SJSA1 (cell line): ENCODE results near the gene KBTBD6. TPM values are rescaled to one million over a fixed set of nuclear protein-coding genes. Genes with fewer than 3 reads are reported as not detected.
"Not testable (repeated sequence)": the region's sequence is repeated elsewhere in the genome, so short reads cannot be mapped to it uniquely, and the experiment has no call there.

Source experiments
- DNase-seq, 2 experiments: peaks; one replicate each; pipeline ENCODE4 v3.0.0-alpha.2; 2015 to 2020; ENCODE audit warnings: low spot score in 2 of 2, low read depth in 1 of 2
- H3K27ac ChIP-seq: fragments of 250-450 bp; sonication (Bioruptor Pico); 2 replicates; pipeline ENCODE4 v1.5.1; 2020; ENCODE audit warnings: mild to moderate bottlenecking, moderate library complexity
- H3K27me3 ChIP-seq: fragments of 250-450 bp; sonication (Bioruptor Pico); replicated peaks from 2 replicates; pipeline ENCODE4 v1.5.1; 2020; ENCODE audit warnings: mild to moderate bottlenecking, moderate library complexity
- H3K36me3 ChIP-seq: fragments of 250-450 bp; sonication (Bioruptor Pico); 2 replicates; pipeline ENCODE4 v1.5.1; 2020; ENCODE audit warnings: mild to moderate bottlenecking
- H3K4me1 ChIP-seq: fragments of 250-450 bp; sonication (Bioruptor Pico); replicated peaks from 2 replicates; pipeline ENCODE4 v1.6.1; 2021; ENCODE audit warnings: mild to moderate bottlenecking
- H3K4me3 ChIP-seq: fragments of 250-450 bp; sonication (Bioruptor Pico); 2 replicates; pipeline ENCODE4 v1.5.1; 2020; ENCODE audit warnings: mild to moderate bottlenecking
- H3K9me3 ChIP-seq: fragments of 250-450 bp; sonication (Bioruptor Pico); replicated peaks from 2 replicates; pipeline ENCODE4 v1.5.1; 2020; ENCODE audit warnings: mild to moderate bottlenecking
- total RNA-seq: library from RNA; depleted of rRNA; stranded (reverse); fragments of >200 nt; shearing (Covaris generic); gene quantifications from 2 replicates; pipeline ENCODE4 v1.2.3, GENCODE V29; 2014

KBTBD6 gene
- total RNA-seq, 1 experiment from 2014 or later, result 9.2 TPM

GRCh38 chr13:41148419-41149283, 16.0 kb upstream of the KBTBD6 start:
- DNase-seq, result no peak
- H3K9me3 ChIP-seq, result peaks cover 11% of the 10 kb centered on the region
- no peak overlapping the region for H3K4me3 ChIP-seq
- peaks cover 10% of the 10 kb centered on the region for H3K4me1 ChIP-seq
- H3K36me3 ChIP-seq, result no peaks in the 10 kb centered on the region; the same call in 1 of the 2 replicates
- H3K27me3 ChIP-seq, result no peaks in the 10 kb centered on the region
- no peak overlapping the region for H3K27ac ChIP-seq

DNA sequence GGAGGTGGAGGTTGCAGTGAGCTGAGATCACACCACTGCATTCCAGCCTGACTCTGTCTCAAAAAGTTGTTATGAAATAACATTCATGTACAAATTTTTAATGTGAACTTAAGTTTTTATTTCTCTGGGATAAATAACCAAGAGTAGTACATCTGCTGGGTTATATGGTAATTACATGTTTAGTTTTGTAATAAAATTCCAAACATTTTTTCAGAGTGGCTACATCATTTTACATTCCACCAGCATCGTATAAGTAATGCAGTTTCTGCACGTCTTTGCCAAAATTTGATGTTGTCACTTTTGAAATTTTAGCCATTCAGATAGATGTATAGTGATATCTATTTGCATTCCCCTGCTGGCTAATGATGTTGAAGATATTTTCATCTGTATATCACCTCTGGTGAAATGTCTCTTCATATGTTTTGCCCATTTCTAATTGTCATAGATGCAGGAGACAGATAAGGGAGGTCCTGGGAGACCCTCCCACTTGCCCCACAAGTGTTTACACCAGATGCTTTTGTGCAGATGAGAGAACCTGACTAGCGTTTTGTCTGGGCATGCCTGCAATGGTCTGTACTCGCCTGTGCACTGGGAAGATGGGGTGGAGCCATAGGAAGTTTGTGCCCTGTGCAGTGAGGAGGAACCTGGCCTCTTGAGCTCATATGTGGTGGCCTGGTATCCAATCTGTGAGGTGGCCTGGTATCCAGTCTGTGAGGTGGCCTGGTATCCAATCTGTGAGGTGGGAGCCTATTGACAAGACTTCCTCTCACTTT, 12.7 kb upstream of the KBTBD6 start:
- H3K4me3 ChIP-seq, result no peak overlapping the region
- H3K27ac ChIP-seq, result no peak overlapping the region
- H3K27me3 ChIP-seq, result no peaks in the 10 kb centered on the region
- peaks cover 11% of the 10 kb centered on the region for H3K9me3 ChIP-seq
- H3K36me3 ChIP-seq, result no peaks in the 10 kb centered on the region; the same call in 1 of the 2 replicates
- no peak for DNase-seq
- H3K4me1 ChIP-seq, result peaks cover 10% of the 10 kb centered on the region

GRCh38 chr13:41144576-41144975, 12.0 kb upstream of the KBTBD6 start:
- H3K27ac ChIP-seq, result no peak overlapping the region
- peaks cover 8% of the 10 kb centered on the region for H3K9me3 ChIP-seq
- H3K4me1 ChIP-seq, result peaks cover 10% of the 10 kb centered on the region
- no peak for DNase-seq
- no peak overlapping the region for H3K4me3 ChIP-seq
- no peaks in the 10 kb centered on the region; the same call in 1 of the 2 replicates for H3K36me3 ChIP-seq
- H3K27me3 ChIP-seq, result no peaks in the 10 kb centered on the region

DNA sequence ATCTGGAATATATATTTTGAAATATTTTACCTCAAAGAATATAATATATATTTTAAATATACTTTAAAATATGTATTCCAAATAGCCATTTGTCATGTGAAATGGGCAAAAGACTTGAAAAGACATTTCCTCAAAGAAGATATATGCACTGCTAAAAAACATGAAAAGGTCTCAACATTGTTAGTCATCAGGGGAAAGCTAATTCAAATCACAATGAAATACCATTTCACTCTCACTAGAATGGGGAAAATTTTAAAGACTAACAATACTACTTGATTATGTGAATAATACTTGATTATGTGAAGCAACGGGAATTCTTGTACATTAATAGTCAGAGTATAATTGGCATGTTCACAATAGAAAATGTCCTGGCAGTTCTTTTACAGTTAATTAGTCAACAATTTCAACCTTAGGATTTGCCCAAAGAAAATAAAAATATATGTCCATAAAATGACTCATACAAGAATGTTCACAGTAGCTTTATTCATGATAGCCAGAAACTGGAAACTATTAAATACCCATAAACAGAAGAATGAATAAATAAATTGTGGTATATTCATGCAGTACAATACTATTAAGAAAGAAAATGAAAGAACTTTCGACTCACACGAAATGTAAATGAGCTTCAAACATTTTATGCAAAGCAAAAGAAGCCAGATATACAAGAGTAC, 6.8 kb upstream of the KBTBD6 start:
- Histone ChIP-seq H3K4me1 (peaks cover 22% of the 10 kb centered on the region), H3K9me3 (no peaks in the 10 kb centered on the region), H3K27me3 (no peaks in the 10 kb centered on the region), H3K27ac (peak overlapping the region; percentile 60), H3K4me3 (peak overlapping the region; percentile 22), H3K36me3 (no peaks in the 10 kb centered on the region)
- peak in 1 of 2 experiments; percentile 65 for DNase-seq

GRCh38 chr13:41137951-41138350, 5.3 kb upstream of the KBTBD6 start:
- peaks cover 22% of the 10 kb centered on the region for H3K4me1 ChIP-seq
- H3K27ac ChIP-seq, result peak overlapping the region; percentile 60
- H3K4me3 ChIP-seq, result no peak overlapping the region
- DNase-seq, result peak in 1 of 2 experiments; percentile 43
- no peaks in the 10 kb centered on the region for H3K27me3 ChIP-seq
- no peaks in the 10 kb centered on the region for H3K36me3 ChIP-seq
- H3K9me3 ChIP-seq, result no peaks in the 10 kb centered on the region

- Histone ChIP-seq H3K4me3 (no peak overlapping the region), H3K9me3 (no peaks in the 10 kb centered on the region), H3K27me3 (no peaks in the 10 kb centered on the region), H3K4me1 (peaks cover 22% of the 10 kb centered on the region), H3K36me3 (no peaks in the 10 kb centered on the region), H3K27ac (peak overlapping the region; percentile 60; the same call in 1 of the 2 replicates)
- no peak for DNase-seq
Measured at GRCh38 chr13:41137241-41137640, 4.6 kb upstream of the KBTBD6 start.

GRCh38 chr13:41136396-41137031, 3.9 kb upstream of the KBTBD6 start:
- H3K36me3 ChIP-seq, result no peaks in the 10 kb centered on the region

DNA sequence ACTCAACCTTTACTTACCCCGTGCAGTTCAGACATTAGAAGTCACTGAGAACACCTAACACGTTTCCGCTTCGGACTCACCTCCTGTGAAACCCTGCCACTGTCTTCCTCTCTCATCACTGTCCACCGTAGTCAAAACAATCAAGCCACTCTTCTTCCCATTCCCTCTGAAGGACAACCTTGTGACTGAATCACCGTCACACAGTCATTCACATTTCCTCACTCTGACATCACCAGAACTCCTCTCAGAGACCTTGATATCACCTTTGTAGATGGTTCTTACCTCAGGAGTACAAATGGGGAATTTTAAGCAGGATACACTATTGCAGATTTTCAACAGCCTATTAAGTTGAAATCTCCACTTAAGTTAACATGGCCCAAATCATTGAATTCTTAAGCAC, 1.3 kb upstream of the KBTBD6 start:
- H3K36me3 ChIP-seq, result peaks cover 14% of the 10 kb centered on the region
- no peak for DNase-seq
- H3K27ac ChIP-seq, result no peak overlapping the region
- H3K4me1 ChIP-seq, result peaks cover 34% of the 10 kb centered on the region
- no peaks in the 10 kb centered on the region for H3K9me3 ChIP-seq
- H3K4me3 ChIP-seq, result no peak overlapping the region
- no peaks in the 10 kb centered on the region for H3K27me3 ChIP-seq

More at GRCh38 chr13:41136396-41137031, 3.9 kb upstream of the KBTBD6 start:
- peaks cover 26% of the 10 kb centered on the region for H3K4me1 ChIP-seq
- H3K9me3 ChIP-seq, result no peaks in the 10 kb centered on the region
- H3K4me3 ChIP-seq, result no peak overlapping the region
- no peak for DNase-seq
- H3K27ac ChIP-seq, result no peak overlapping the region
- H3K27me3 ChIP-seq, result no peaks in the 10 kb centered on the region

- not testable (repeated sequence) for H3K9me3 ChIP-seq, H3K27ac ChIP-seq, H3K27me3 ChIP-seq
- peaks cover 13% of the 10 kb centered on the region for H3K4me1 ChIP-seq
- peak in 1 of 2 experiments; percentile 41 for DNase-seq
- H3K4me3 ChIP-seq, result peak overlapping the region; percentile 54
- H3K36me3 ChIP-seq, result peaks cover 14% of the 10 kb centered on the region
Measured at GRCh38 chr13:41131660-41132511, 716 bp downstream of the KBTBD6 start.

DNA sequence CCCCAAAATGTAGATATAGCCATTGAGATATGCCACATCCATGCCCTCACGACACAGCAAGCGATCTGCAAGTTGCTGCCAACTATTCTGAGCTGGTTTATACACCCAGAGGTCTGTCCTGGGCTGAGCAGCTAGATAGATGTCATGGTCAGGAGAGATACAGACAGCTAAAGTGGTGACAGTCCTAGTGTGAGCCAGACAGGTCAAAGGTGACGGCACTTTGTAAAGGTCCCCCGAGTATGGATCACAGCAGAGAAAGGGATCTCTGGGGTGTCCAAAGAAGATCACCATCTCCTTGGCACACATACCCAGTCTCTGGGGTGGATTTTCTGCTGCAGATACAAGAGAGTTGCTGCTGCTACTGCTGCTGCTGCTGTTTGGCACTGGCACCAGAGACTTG, 1.4 kb downstream of the KBTBD6 start:
- H3K27ac ChIP-seq, H3K27me3 ChIP-seq, H3K9me3 ChIP-seq, DNase-seq, H3K4me3 ChIP-seq: not testable (repeated sequence)
- Histone ChIP-seq H3K36me3 (peaks cover 14% of the 10 kb centered on the region), H3K4me1 (peaks cover 12% of the 10 kb centered on the region)

GRCh38 chr13:41130356-41130755, 2.2 kb downstream of the KBTBD6 start:
- Histone ChIP-seq H3K9me3 (no peaks in the 10 kb centered on the region), H3K4me3 (no peak overlapping the region), H3K4me1 (peaks cover 12% of the 10 kb centered on the region), H3K27me3 (no peaks in the 10 kb centered on the region), H3K27ac (no peak overlapping the region), H3K36me3 (peaks cover 14% of the 10 kb centered on the region)
- DNase-seq, result no peak

- DNase-seq, result no peak
- Histone ChIP-seq H3K4me1 (peaks cover 12% of the 10 kb centered on the region), H3K4me3 (no peak overlapping the region), H3K9me3 (no peaks in the 10 kb centered on the region), H3K27ac (no peak overlapping the region), H3K36me3 (peaks cover 14% of the 10 kb centered on the region), H3K27me3 (no peaks in the 10 kb centered on the region)
Measured at GRCh38 chr13:41127701-41128100, 4.9 kb downstream of the KBTBD6 start.
